ENCODE results near the gene TMEM91. TPM values are rescaled to one million over a fixed set of nuclear protein-coding genes. Genes with fewer than 3 reads are reported as not detected.

Gene TMEM91
- total RNA-seq, 1 donor from 2014 or later, result 2.2 TPM

DNA sequence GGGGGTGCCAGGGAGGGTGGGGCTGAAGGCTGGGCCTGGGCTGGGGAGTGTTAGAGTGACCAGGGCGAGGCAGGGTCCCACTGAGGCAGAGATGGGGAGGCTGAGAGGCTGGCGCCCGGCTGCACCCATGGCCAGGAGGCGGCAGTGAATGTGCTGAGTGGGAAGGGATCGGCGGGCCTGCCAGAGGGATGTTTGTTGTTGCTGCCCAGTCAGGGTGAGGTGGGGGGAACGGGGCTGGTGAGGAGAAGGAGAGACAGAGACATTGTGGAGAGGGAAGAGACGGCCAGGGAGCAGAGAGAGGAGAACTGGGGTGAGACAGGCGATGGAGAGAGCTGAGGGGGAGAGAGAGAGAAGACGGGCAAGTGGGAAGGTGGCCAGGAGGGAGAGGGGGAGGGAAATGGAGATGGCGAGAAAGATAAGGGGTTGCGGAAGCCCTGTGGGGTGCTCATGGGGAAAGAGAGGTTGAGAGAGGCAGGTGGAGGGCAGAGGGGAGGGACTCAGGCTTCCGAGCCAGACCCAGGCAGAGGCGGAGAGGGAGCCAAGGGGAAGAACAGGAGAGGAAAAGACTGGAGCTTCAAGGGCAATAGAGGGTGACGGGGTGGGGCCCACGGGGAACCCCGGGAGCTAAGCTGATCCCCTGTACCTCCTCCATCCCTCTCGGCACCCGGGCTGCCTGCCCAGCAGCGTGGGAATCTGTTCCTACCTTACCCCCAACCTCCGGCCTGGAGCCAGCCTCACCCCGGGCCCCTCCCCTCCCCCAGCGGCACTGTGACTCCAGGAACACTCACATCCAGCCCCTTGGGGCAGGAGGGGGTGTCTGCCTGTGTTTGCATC is 51.5 kb downstream of the TMEM91 start:
- DNase-seq (ENCODE audit: low read depth in 2 of 2), result peak in 1 of 2 donors; percentile 37

GRCh38 chr19:41428481-41428859 is 52.1 kb downstream of the TMEM91 start:
- peak in 1 of 2 donors; percentile 33 for DNase-seq (ENCODE audit: low read depth in 2 of 2)

DNA sequence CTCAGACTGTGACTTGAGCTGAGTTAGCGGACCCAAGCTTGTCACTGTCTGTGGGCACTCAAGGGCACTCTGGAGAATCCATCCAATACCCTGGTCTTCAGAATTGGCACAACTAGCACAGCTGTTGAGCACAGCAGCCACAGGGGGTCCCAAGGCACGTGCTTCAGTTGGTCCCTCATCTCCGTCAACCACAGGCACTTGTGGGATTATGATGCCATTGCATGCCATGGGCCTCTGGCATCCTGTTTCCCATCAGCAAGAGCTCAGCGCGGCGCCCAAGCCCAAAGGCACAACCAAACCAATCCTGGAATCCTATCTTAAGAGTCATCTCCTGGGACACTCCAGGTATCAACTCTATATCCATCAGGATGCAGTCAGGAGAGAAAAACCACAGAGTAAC is 54.6 kb downstream of the TMEM91 start:
- DNase-seq (ENCODE audit: low read depth in 2 of 2), result no peak

GRCh38 chr19:41431426-41432386 is 55.4 kb downstream of the TMEM91 start:
- peak; percentile 50 to 71 for DNase-seq (ENCODE audit: low read depth in 2 of 2)

DNA sequence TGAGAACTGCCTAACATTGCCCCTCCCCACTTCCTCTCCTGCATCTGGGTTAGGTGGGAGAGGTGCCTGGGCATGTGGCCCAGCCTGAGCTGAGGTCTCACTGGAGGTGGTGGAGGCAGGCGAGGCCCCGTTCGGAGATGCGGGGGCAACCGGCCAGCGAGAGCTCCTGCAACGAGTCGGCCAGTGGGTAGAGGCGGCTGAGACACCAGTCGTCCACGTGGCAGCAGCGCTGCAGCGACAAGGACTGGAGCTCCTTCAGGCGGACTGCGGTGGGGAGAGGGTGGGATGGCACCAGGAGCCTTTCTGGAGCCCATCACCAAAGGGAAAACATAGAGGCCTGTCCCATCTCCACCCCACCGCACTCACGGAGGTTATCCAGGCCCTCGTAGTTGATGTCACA is 56.8 kb downstream of the TMEM91 start:
- DNase-seq (ENCODE audit: low read depth in 2 of 2), result no peak

Other genes starting within 250 kb of the TMEM91 start
- gene CYP2S1, start 183.3 kb upstream of the TMEM91 start, total RNA-seq, result 0.65 TPM in 1 of 2 replicates, not detected in the other
- gene AXL, start 157.3 kb upstream of the TMEM91 start, total RNA-seq, result 2.6 and 27.0 TPM in 2 replicates
- 42.1 and 53.0 TPM in 2 replicates for gene HNRNPUL1, start 112.2 kb upstream of the TMEM91 start, total RNA-seq
- gene CCDC97, start 66.4 kb upstream of the TMEM91 start, total RNA-seq, result 4.4 and 8.7 TPM in 2 replicates
- gene TGFB1, start 22.6 kb upstream of the TMEM91 start, total RNA-seq, result 17.4 and 19.6 TPM in 2 replicates
- gene B9D2, start 12.4 kb upstream of the TMEM91 start, total RNA-seq, result 6.3 and 6.9 TPM in 2 replicates
- 12.9 and 13.9 TPM in 2 replicates for gene EXOSC5, start 20.8 kb downstream of the TMEM91 start, total RNA-seq
- gene BCKDHA, start 21.3 kb downstream of the TMEM91 start, total RNA-seq, result 36.1 and 40.1 TPM in 2 replicates
- 2.2 and 3.0 TPM in 2 replicates for gene B3GNT8, start 50.8 kb downstream of the TMEM91 start, total RNA-seq
- gene DMAC2, start 63.4 kb downstream of the TMEM91 start, total RNA-seq, result 30.5 and 36.3 TPM in 2 replicates
- not detected in 2 replicates for gene ERICH4, start 66.6 kb downstream of the TMEM91 start, total RNA-seq
- gene CEACAM21, start 199.6 kb downstream of the TMEM91 start, total RNA-seq, result 6.8 and 10.7 TPM in 2 replicates

Measured in lung microvascular endothelial cell (primary cell).